ENCODE results near the gene LRSAM1.

Gene LRSAM1

DNA sequence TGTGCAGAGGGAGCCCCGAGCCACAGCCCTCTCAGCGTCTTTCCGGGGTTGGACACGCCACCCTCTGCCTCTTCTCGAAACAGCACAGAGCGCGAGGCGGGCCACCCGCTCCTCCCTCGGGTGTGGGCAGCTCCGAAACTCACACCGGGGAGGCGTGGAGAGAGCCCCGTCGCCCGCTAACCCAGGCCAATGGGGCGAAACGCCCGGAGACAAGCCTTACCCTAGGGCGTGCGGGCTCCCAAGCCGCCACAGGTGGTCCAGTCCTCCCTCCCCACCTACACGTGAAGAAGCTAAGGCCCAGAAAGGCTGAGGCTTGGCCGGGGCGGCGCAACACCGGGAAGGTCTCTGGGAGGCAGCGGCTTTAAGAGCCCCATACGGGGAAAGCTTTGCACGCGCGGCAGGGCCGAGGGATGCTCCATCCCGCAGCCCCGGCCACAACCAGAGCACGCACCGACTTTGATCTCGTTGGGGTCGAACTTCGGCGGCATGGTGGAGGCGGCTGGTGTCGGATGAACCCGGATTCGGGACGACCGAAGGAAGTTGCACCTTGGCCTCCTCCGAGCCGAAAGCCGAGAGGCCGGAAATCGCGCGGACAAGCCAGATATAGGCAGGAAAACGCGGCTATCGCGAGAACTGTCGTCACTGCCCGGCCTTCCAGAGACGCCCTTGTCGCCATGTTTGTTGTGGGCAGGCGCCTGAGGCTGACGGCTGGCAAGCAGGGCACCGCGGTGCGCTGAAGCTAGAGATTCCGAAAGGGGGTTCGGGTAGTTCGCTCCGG is at the start of gene LRSAM1, which contains the start of gene RPL12:
TSS of gene LRSAM1 (plus strand) at position 681 of the 778 bp plus-strand sequence. CDS start 3,018 bp downstream, outside the sequence.
TSS of gene RPL12 (minus strand) at position 577 of the 778 bp plus-strand sequence. CDS start at position 488, 89 bp downstream.
- DNase-seq (ENCODE audit: low spot score), result peak; percentile 95

DNA sequence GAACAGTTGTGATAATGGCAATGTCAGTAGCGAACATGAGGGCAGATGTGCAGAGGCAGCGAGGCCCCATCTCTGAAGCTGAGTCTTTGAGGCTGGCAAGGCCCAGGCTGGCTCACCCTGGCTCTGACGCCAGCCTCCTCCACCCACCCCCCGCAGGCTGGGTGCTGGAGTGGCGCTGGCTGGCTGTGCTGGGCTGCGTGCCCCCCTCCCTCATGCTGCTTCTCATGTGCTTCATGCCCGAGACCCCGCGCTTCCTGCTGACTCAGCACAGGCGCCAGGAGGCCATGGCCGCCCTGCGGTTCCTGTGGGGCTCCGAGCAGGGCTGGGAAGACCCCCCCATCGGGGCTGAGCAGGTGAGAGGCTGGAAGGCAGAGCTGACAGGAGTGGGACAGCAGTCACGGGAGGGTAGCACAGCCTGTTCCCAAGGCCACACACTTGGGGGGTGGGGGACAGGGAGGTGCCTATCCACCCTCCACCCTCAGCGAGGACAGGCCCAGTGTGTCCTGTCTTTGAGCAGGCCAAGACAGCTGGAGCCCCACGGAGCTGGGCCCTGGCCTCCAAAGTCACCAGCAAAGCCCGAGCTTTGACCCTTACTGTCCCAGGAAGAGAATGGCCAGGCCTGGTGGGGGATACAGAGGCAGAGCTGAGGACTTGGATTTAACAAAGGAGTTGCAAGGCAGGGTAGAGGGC is 48.8 kb upstream of the LRSAM1 start:
- DNase-seq (ENCODE audit: low spot score), result no peak

DNA sequence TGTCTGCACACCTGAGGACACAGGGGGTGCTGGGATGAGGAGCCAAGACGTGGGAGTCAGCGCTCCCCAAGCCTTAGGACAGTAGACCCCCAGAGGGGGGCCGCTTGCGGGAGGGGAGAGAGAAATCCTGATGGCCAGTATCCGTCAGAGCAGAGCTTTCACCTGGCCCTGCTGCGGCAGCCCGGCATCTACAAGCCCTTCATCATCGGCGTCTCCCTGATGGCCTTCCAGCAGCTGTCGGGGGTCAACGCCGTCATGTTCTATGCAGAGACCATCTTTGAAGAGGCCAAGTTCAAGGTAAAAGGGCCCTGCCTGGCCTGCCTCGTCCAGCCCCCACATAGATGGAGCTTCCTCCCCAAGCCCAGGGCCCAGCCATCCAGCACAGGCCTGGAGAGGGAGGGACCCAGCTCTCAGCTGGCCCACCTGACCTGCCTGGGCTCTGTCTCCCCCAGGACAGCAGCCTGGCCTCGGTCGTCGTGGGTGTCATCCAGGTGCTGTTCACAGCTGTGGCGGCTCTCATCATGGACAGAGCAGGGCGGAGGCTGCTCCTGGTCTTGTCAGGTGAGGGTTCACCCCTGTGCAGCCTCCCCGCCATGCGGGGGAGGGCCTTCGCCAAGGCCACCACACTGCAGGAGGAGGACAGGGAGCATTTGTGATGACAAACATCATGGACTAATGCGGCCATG is 47.7 kb upstream of the LRSAM1 start:
- DNase-seq (ENCODE audit: low spot score), result no peak

DNA sequence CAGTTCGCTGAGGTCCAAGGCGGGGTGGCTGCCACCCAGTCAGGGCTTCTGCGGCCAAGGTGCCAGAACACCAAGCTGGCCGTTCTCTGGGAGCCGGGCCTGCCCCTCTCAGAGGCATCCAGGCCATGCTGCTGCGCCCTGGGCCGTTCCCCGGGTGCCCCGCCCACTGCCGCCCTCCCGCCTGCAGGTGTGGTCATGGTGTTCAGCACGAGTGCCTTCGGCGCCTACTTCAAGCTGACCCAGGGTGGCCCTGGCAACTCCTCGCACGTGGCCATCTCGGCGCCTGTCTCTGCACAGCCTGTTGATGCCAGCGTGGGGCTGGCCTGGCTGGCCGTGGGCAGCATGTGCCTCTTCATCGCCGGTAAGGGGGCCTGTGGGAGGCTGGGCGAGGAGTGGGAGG is 46.7 kb upstream of the LRSAM1 start:
- DNase-seq (ENCODE audit: low spot score), result no peak

DNA sequence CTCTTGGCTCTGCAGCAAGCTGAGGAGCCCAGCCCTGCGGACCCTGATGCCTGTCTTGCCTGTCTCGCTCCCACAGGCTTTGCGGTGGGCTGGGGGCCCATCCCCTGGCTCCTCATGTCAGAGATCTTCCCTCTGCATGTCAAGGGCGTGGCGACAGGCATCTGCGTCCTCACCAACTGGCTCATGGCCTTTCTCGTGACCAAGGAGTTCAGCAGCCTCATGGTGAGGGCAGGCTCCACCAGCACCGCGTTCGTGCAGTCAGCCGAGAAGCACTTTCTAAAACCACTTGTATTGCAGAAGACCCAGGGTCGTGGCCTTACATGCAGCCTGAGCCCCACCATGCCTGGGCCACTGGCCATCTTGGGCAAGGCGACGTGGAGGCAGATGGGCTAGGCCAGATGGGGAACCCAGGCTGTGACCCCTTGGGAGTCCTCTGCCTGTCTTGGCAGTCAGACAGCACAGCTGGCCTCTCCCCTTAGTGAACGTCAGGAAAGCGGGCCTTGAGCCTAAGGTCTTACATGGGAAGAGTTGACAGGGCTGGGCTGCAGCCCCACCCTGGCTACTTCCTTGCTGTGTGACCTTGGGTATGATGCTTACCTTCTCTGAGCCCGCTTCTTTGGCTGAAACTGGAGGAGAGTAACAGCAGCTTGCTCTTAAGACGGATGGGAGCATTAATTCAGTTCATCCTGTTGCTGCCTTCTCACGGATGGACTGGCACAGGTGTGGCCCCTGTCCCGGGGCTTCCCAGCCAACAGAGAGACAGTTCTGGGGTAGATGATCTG is 45.8 kb upstream of the LRSAM1 start:
- DNase-seq (ENCODE audit: low spot score), result no peak

DNA sequence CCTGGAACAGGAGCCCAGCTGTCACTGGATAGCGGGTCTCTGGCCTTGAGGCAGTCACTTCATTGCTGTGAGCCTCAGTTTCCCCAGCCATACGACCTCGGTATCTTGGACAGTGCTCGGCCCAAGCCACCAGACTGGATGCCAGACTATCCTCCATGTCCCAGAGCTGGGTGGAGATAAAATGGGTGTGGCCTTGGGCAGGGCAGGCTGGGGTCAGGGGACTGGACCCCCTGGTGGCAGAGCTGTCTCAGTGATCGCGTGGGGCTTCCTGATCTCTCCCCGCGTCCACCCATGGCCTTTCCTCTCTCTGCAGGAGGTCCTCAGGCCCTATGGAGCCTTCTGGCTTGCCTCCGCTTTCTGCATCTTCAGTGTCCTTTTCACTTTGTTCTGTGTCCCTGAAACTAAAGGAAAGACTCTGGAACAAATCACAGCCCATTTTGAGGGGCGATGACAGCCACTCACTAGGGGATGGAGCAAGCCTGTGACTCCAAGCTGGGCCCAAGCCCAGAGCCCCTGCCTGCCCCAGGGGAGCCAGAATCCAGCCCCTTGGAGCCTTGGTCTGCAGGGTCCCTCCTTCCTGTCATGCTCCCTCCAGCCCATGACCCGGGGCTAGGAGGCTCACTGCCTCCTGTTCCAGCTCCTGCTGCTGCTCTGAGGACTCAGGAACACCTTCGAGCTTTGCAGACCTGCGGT is 44.4 kb upstream of the LRSAM1 start:
- DNase-seq (ENCODE audit: low spot score), result no peak

DNA sequence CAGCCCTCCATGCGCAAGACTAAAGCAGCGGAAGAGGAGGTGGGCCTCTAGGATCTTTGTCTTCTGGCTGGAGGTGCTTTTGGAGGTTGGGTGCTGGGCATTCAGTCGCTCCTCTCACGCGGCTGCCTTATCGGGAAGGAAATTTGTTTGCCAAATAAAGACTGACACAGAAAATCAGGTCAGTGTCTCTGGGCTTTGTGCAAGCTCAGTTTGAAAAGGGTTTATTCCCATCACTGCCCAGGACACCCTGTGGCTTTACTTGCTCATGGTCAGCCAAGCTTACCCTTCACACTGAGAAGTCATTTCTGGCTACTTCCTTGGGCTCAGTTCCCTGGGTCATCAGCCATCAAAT is 43.8 kb upstream of the LRSAM1 start:
- DNase-seq (ENCODE audit: low spot score), result peak; percentile 32

DNA sequence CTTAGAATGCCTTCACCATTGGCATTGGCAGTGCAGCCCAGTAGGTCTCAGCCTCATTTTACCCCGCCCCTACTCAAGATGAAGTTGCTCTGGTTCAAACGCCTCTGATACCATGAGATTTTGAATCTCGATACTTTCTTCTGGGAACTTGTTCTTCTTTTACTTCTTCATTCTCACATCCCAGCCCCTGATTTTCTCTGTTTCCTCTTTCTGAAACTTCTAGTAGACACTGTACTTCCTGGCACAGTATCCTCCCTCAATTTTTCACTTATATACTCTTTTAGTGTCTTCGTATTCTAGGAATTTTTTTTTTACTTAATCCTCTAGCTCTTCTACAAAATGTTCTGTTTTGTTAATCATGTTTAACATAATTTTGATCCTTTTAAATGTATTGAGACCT is 40.2 kb upstream of the LRSAM1 start:
- DNase-seq (ENCODE audit: low spot score), result no peak

DNA sequence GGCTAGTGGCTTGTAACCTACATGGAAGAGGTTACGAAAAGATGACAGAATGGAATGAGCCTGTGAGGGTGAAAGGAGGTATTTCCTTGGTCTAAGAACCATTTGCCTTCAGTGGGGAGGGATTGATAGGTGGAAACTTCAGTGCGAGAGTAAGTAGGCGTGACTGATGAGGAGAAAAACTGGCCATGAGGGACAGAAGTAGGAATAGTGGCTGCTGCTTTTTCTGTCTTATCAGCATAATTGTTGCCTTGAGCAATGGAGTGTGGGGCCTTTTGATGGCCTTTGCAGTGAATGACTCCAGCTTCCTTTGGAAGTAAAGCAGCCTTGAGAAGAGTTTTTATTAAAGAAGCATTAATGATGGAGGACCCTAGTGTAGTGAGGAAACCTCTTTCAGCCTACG is 36.2 kb upstream of the LRSAM1 start:
- no peak for DNase-seq (ENCODE audit: low spot score)

DNA sequence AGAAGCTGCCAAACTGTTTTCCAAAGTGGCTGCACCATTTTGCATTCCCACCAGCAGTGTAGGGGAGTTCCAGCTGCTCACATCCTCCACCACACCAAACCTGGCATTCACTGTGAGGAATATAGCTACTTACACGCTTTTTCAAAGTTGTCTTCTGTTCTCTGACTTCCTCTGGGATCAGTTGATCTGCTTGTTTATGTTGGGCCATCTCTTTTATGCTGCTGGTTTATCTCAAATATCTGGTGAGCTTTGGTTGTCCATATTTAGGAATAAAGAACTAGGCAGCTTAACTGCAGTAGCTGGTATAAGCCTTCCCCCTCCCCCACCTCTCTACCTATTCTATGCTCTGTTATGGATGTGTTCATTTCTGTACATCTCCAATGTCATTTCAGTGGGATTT is 35.7 kb upstream of the LRSAM1 start:
- no peak for DNase-seq (ENCODE audit: low spot score)

DNA sequence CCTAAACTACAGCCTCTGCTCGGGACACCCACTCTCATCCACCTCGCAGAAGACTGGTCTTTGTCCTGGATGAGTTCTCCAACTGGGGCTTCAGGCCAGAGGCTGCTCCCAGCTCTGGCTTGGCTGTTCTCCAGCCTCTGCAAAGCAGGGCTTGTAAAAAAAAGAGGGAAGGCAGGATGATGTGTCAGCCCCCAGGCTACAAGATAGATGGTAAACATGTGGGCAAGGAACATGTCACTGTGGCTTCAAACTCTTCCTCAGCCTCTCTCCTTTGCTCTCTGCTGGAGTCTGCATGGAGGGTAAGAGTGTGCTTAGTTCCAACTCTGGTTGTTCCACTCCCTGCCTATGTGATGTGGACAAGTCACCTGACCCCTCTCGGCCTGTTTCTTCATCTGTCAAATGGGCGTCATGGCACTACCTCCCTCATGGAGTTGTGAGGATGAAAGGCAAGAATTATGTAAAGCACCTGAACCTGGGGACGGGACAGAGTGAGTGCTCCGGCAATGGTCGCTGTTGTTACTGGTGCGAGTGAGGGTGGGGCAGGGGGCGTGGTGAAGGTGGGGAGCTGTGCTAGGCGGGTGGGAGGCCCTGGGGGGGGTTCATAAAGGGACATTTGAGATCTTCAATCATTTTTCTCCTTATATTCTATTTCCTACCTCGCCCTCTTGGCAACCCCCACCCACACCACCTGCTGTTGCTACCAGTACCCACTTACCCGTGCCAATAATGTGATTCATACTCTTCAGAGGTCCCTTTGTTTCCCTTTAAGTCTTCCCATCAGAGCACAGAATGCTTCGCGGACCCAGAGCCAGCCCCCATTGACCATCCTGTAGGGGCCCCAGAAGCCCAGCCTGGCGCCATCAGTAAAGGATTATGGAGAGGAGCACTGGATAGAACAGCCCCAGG is 33.9 kb upstream of the LRSAM1 start:
- DNase-seq (ENCODE audit: low spot score), result no peak

DNA sequence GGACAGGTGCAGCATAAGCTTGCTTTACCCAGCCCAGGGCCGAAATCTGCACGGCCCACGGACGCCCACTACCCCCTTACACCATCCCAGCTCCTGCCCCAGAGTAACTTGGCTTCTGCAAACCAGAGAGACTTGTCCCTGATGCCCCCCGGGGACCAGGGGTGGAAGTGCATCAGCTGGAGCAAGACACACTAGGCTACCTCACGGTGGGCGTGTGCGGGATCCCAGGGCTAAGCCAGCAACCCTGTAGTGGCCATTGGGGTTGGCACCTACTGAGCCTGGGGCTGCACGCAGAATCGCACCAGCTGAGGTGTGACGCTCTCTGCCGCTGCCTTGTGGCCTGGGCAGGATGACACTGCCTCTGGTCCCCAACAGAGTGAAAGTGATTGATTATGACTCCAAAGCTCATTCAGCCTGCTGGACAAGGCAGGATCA is 33.3 kb upstream of the LRSAM1 start:
- peak; percentile 31 for DNase-seq (ENCODE audit: low spot score)

DNA sequence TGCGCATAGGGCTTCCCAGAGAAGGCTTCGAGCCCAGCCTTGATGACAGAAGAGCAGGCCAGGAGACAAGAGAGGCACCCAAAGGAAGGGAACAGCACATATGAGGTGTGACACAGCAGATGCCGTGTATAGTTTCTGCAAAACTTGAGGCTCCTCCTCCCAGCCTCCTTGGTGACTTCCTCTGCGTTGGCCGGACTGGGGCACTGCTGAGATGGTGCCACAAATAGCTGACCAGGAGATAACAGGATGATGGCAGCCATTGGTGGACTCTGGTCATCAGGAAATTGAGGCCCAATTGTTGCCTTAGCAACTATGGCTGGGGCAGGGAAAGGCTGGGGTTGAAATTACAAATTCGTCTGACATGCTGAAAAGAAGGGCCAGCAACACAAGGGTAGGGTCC is 32.0 kb upstream of the LRSAM1 start:
- no peak for DNase-seq (ENCODE audit: low spot score)

DNA sequence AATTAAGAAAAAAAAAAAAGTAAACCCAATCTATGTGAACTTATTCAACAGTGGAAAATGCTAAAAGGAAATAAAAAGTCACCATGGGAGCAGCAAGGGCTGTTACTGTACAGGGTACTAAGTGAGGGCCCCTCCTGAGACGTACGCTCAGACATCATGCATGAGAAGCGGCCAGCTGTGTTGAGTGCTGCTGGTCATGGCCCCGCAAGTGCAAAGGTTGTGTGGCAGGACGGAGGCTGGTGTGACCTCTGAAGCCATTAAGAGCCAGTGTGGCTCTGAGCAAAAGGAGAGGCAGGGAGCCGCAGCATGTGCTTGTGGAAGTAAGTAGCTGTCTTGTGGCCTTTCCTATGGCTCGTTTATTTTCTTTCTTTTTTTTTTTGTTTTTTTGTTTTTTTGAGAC is 30.3 kb upstream of the LRSAM1 start:
- no peak for DNase-seq (ENCODE audit: low spot score)

DNA sequence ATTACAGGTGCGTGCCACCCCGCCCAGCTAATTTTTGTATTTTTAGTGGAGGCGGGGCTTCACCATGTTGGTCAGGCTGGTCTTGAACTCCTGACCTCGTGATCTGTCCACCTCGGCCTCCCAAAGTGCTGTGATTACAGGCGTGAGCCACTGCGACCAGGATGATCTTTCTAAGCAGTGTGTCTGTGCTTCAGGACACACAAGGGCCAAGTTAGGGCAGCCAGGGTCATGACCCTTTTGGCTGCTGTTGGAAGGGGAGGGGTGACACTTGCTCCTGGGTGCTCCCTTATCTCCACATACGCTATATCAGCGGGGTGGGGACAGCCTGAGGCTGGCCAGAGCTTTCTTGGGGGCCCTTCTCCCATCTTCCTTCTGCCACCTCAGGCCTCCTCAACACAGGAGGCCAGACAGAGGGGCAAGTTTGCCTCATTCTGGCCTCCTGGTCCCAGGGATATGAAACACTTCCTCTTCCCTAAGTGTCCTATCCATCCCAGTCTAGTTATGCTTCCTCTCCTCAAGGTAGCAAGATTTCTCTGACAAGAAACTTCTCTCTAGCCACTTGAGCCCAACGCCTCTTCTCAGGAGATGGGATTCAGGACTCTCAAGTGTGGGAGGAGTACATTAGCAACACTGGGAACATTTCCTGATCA is 29.1 kb upstream of the LRSAM1 start:
- no peak for DNase-seq (ENCODE audit: low spot score)

DNA sequence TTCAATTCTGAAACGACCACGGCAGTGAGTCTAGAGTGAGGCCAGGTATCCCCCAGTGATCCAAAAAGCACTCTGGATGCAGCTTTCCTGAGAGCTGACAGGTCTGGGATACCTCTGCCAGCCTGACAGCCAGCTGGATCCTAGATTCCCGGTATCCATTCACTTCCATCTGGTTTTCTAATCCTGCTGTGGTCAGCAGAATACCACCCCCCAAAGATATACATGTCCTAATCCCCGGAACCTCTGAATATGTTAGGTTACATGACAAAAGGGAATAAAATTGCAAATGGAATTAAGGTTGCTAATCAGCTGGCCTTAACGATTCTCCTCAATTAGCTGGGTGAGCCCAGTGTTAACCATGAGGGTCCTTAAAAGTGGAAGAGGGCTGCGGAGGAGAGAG is 28.5 kb upstream of the LRSAM1 start:
- DNase-seq (ENCODE audit: low spot score), result no peak

DNA sequence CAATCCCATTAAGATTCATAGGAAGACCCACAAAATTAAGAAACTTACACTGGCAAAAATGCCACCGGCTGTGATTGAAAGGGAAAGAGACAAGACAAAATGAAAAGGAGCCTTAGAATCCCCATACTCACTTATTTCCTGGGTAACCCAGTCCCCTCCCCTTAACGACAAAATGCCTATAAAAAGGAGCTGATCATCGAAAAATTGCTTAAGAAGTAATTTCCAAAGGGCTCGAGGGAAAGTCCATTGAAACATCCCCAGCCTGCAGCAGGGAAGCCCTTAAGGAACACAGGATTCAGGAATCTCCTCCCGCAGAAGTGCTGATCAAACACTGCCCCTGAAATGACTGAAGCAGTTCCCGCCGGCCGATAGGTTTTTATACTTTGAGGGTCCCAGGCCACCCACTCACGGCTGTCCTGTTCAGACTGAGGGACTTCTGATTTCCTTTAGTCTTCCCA is 27.8 kb upstream of the LRSAM1 start:
- DNase-seq (ENCODE audit: low spot score), result no peak

DNA sequence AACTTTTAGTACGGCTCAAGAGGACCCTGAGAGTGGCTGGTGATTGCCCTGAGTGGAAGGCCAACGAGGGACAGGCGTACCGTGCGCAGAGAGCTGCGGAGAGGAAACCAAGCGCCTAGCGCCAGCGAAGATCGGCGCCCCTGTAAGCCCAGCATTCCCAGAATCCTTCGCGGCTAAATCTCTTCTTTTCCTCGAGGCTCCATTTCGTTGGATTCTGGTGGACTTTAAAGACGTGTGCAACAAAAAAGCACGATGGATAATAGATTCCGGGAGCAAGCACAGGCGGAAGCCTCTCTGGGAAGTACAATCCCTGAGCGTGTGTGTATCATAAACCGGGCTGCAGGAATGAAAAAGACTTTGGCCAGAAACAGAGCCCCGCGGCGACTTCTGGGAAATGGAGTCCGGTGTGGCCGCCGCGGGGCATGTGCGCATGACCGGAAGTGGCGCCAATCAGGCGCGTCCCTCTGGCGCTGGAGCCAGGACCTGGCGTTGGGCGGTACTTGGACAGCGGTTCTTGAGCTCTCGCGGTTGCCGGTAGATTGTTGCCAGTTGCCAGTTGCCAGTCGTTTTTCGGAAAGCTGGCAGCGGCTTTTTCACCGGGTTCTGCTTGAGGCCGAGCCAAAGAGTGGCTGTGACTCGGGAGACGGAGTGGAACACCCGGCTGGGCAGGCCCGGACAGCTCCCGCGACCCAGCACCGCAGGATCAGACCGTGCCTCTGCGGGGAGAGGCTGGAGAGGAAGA is 27.2 kb upstream of the LRSAM1 start, which contains the start of gene ZNF79:
TSS of gene ZNF79 (plus strand) at position 449 of the 742 bp plus-strand sequence. CDS start 406 bp downstream, outside the sequence.
- DNase-seq (ENCODE audit: low spot score), result peak; percentile 93

DNA sequence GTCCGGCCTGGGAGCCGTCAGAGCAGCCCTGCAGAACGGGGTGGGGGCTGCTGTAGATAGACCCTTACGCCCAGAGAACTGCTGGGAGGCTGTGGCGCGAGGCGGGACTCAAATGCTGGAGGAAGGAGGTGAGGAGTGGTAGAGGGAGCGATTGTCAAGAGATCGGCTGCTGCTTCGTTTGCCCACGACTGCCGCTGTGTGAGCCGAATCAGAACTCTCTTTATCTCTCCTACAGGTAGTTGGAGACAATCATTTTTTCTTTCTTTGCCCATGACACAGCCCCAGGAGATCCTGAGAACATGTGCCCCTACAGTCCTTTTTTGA is 26.7 kb upstream of the LRSAM1 start:
- DNase-seq (ENCODE audit: low spot score), result no peak
